GM21515 (cell line): ENCODE data around the gene FAM229A.
A peak's percentile ranks its signal among the peaks of the same experiment; 100 is the strongest.

ENCODE experiments used
- ATAC-seq: cut with Tn5 transposase; IDR thresholded peaks from one replicate; pipeline ENCODE4 v1.9.1; 2021; ENCODE audit not compliant: unreplicated experiment

The FAM229A gene

GRCh38 chr1:32332290-32333079 is 29.8 kb downstream of the FAM229A start:
- no peak for ATAC-seq

- no peak for ATAC-seq
Observed at GRCh38 chr1:32331549-32331948, 30.7 kb downstream of the FAM229A start.

- ATAC-seq: no peak
Observed at GRCh38 chr1:32330558-32331151, 31.6 kb downstream of the FAM229A start.

GRCh38 chr1:32329931-32330466 is 32.3 kb downstream of the FAM229A start:
- no peak for ATAC-seq

- no peak for ATAC-seq
Observed at GRCh38 chr1:32327204-32327603, 35.1 kb downstream of the FAM229A start.

GRCh38 chr1:32321712-32322291 is 40.5 kb downstream of the FAM229A start:
- ATAC-seq: no peak

GRCh38 chr1:32318127-32318869 is 44.0 kb downstream of the FAM229A start:
- no peak for ATAC-seq

- peak; percentile 18 for ATAC-seq
Observed at GRCh38 chr1:32316903-32317277, 45.4 kb downstream of the FAM229A start.

GRCh38 chr1:32311709-32312393 is 50.4 kb downstream of the FAM229A start:
- no peak for ATAC-seq
